Ovary (tissue), 3 donors: ENCODE results near the gene CACNA2D3.

Experiments
- POLR2A ChIP-seq: fragments of 450-650 bp; IDR thresholded peaks from one replicate; pipeline ENCODE4 v1.6.1; 2017; ENCODE audit warnings: antibody characterized with exemption, mild to moderate bottlenecking, moderate library complexity
- TF ChIP-seq, protein P1 (sequence below), 3 donors: fragments of 450-650 bp in 2 of 3; fragments of 200-600 bp in 1 of 3; IDR thresholded peaks; one replicate each; pipeline versions ENCODE4 v1.5.1 to v1.8.0; 2016 to 2022; ENCODE audit warnings: antibody characterized with exemption in 3 of 3, mild to moderate bottlenecking in 1 of 3
- donor health status: DM: no; HTN: no; CAD: no.

DNA sequence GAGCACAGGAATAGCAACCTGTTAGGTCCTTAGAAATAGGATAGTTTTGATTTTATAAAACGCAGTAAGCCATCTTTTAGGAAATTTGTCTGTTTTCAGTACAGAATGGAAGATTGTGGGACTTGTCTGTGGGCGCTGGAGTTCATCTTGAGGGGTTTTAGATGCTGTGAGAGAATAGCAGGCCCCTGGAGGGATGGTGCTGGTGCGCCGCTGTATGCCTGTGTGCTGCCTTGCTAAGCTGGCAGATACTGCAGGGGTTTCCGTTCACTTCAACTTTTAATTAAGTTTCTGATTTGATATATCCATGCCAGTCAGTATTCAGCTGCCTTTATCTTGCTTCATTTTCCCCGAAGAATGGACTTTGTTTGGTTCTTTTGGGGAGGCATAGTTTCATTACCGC is 4.2 kb downstream of the CACNA2D3 start:
- TF ChIP-seq, protein P1, sequence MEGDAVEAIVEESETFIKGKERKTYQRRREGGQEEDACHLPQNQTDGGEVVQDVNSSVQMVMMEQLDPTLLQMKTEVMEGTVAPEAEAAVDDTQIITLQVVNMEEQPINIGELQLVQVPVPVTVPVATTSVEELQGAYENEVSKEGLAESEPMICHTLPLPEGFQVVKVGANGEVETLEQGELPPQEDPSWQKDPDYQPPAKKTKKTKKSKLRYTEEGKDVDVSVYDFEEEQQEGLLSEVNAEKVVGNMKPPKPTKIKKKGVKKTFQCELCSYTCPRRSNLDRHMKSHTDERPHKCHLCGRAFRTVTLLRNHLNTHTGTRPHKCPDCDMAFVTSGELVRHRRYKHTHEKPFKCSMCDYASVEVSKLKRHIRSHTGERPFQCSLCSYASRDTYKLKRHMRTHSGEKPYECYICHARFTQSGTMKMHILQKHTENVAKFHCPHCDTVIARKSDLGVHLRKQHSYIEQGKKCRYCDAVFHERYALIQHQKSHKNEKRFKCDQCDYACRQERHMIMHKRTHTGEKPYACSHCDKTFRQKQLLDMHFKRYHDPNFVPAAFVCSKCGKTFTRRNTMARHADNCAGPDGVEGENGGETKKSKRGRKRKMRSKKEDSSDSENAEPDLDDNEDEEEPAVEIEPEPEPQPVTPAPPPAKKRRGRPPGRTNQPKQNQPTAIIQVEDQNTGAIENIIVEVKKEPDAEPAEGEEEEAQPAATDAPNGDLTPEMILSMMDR (IDR thresholded peaks at IDR 0.05): no peak
- no peak for TF ChIP-seq POLR2A
